ENCODE results near the gene CHKA. TPM values are rescaled to one million over a fixed set of nuclear protein-coding genes. Genes with fewer than 3 reads are reported as not detected.

Gene CHKA
- total and polyA plus RNA-seq, 9 of the 15 experiments (the other 6 are each of a cell fraction or from before 2014, with no cell fraction given) = 3.6 to 37.0 (median 30.2) TPM

- ATAC-seq = peak; percentile 95
- no peak for TF ChIP-seq BRCA1 (IDR thresholded peaks at IDR 0.05)
- TF ChIP-seq BRCA1 (CRISPR knock-in tag; IDR thresholded peaks at IDR 0.05) = no peak
- TF ChIP-seq POLR2AphosphoS2 (IDR thresholded peaks at IDR 0.05; ENCODE audit: low read length) = no peak
- TF ChIP-seq RFX1 (IDR thresholded peaks at IDR 0.05) = peak; percentile 66; the same call in 1 of the 2 replicates
- TF ChIP-seq MXI1 (IDR thresholded peaks at IDR 0.05; ENCODE audit: low read depth, low read length) = peak; percentile 42; the same call in 1 of the 2 replicates
- TF ChIP-seq ARID3A (IDR thresholded peaks at IDR 0.05; ENCODE audit: borderline replicate concordance, low read depth, low read length) = peak; percentile 57; the same call in 1 of the 2 replicates
- 0 out of 4 replicates have a peak, but pooled peaks of 1 of the 2 experiments have one; percentile 28 for TF ChIP-seq MNT (conservative IDR thresholded peaks at IDR 0.05)
- TF ChIP-seq MTA2 (IDR thresholded peaks at IDR 0.05; ENCODE audit: low read depth) = no peak
- TF ChIP-seq NFIC (IDR thresholded peaks at IDR 0.05) = peak; percentile 94
- no peak for TF ChIP-seq CREB5 (CRISPR knock-in tag; IDR thresholded peaks at IDR 0.05)
- TF ChIP-seq ELF2 (CRISPR knock-in tag; IDR thresholded peaks at IDR 0.05) = no peak
- TF ChIP-seq ZBTB7A (IDR thresholded peaks at IDR 0.05; ENCODE audit: borderline replicate concordance, control insufficient read depth, low read depth, low read length) = no peak
- TF ChIP-seq CBX5 (IDR thresholded peaks at IDR 0.05; ENCODE audit: borderline replicate concordance, low read depth) = no peak
- no peak for TF ChIP-seq TFAM (CRISPR knock-in tag; conservative IDR thresholded peaks at IDR 0.05)
- TF ChIP-seq ARHGAP35 (IDR thresholded peaks at IDR 0.05; ENCODE audit: partially characterized antibody) = no peak
- TF ChIP-seq MTA3 (IDR thresholded peaks at IDR 0.05; ENCODE audit: borderline replicate concordance) = 0 out of 2 replicates have a peak, but pooled peaks have one; percentile 25
- no peak for TF ChIP-seq PML (IDR thresholded peaks at IDR 0.05; ENCODE audit: low read length)
- no peak for TF ChIP-seq SMAD1 (IDR thresholded peaks at IDR 0.05; ENCODE audit: low read depth, low read length, partially characterized antibody)
These were observed 21.4 kb downstream of the CHKA start for GRCh38 chr11:68099474-68100405.

More at GRCh38 chr11:68099474-68100405, 21.4 kb downstream of the CHKA start:
- peak in 3 of 4 experiments; percentile 33 to 91 (median 74) for DNase-seq (ENCODE audit: extremely low read depth in 1 of 4, low spot score in 3 of 4)
- ChIA-PET POLR2A (interaction anchor here (0.6 to 3.3 kb wide), 6 partner anchors 8 to 37 kb away, joined by 3 to 22 read pairs (median 4); no protein-coding TSS in a partner anchor), CTCF (ENCODE audit: low intra/inter-chr PET ratio) (no interaction called here)
- Histone ChIP-seq H3K4me1 (replicated peaks in 1 of 2; ENCODE audit: control insufficient read depth in 2 of 2, insufficient read depth in 2 of 2, low read length in 2 of 2) (peaks cover 4 to 12% of the 10 kb centered on the region in 2 experiments; a peak in 3 of 5 replicates), H4K20me1 (replicated peaks; ENCODE audit: control insufficient read depth, insufficient read depth, low read length) (no peaks in the 10 kb centered on the region; the same call in 1 of the 2 replicates), H3K9me3 (replicated peaks; ENCODE audit: control insufficient read depth, insufficient read depth, low read depth, low read length) (no peaks in the 10 kb centered on the region), H3K9me1 (ENCODE audit: control insufficient read depth, insufficient read depth, low read length) (no peaks in the 10 kb centered on the region), H3K4me2 (ENCODE audit: insufficient read depth, low read length) (peak overlapping the region; percentile 60), H3K79me2 (ENCODE audit: control insufficient read depth, insufficient read depth, low read length) (peaks cover 64% of the 10 kb centered on the region), H3K4me3 (peak overlapping the region; percentile 15; the same call in 1 of the 2 replicates), H3K27ac (ENCODE audit: extremely low read depth, low read depth, low read length) (peak overlapping the region; percentile 57), H3K27me3 (ENCODE audit: control insufficient read depth in 2 of 2, insufficient read depth in 2 of 2, low read length in 2 of 2) (no peaks in the 10 kb centered on the region), H2AFZ (ENCODE audit: low read depth, low read length) (peak overlapping the region; percentile 27), H3K9ac (ENCODE audit: insufficient read depth in 1 of 2, low read depth in 2 of 2, low read length in 2 of 2) (peak overlapping the region; percentile 23 to 42; a peak in 3 of 4 replicates), H3K36me3 (ENCODE audit: control insufficient read depth, insufficient read depth, low read length) (peaks cover 13% of the 10 kb centered on the region; the same call in 1 of the 3 replicates)
- 15% methylated on average over 12 of the region's 12 CpGs for WGBS (ENCODE audit: insufficient coverage, low coverage, missing lambda C conversion rate)
- intact Hi-C loops (cut with micrococcal nuclease) = no loop called here
- BruUV-seq (replicated peaks) = no TSS peak
- in situ Hi-C loops (cut with MboI) = no loop called here
- peak; percentile 93 for FAIRE-seq
